ENCODE measurements around the gene TMEM131L. TPM values are rescaled to one million over a fixed set of nuclear protein-coding genes. Genes with fewer than 3 reads are reported as not detected.

Gene TMEM131L
- total RNA-seq, 1 experiment from 2014 or later, result 14.6 TPM

GRCh38 chr4:153582954-153583702 is 117.0 kb downstream of the TMEM131L start:
- DNase-seq, result no peak
- Histone ChIP-seq H3K27ac (ENCODE audit: insufficient read length, low read depth, low read length) (no peak overlapping the region), H2AK5ac (ENCODE audit: insufficient read length, low read length) (no peak overlapping the region), H3K9me3 (ENCODE audit: control insufficient read depth, low read depth, low read length) (no peaks in the 10 kb centered on the region), H3K23me2 (ENCODE audit: insufficient read length, low read depth, low read length, poor library complexity, severe bottlenecking) (no peaks in the 10 kb centered on the region), H2BK120ac (ENCODE audit: low read depth, low read length, poor library complexity, severe bottlenecking) (no peak overlapping the region), H2BK12ac (ENCODE audit: insufficient read length, low read depth, low read length) (no peak overlapping the region), H3K14ac (ENCODE audit: insufficient read depth, low read length) (no peak overlapping the region), H4K8ac (replicated peaks; ENCODE audit: insufficient read length, low read depth, low read length) (no peak overlapping the region), H3K27me3 (ENCODE audit: insufficient read depth, low read length) (no peaks in the 10 kb centered on the region), H2BK20ac (ENCODE audit: low read depth, low read length, poor library complexity, severe bottlenecking) (no peak overlapping the region), H4K5ac (ENCODE audit: insufficient read length, low read depth, low read length) (no peak overlapping the region), H3K79me2 (ENCODE audit: insufficient read depth, low read length) (no peaks in the 10 kb centered on the region), H4K91ac (ENCODE audit: insufficient read length, low read depth, low read length) (no peak overlapping the region), H3K9ac (ENCODE audit: extremely low read depth, insufficient read length, low read length) (no peak overlapping the region), H3K56ac (ENCODE audit: insufficient read length, low read depth, low read length) (no peak overlapping the region), H3K79me1 (ENCODE audit: insufficient read depth, low read depth, low read length, poor library complexity, severe bottlenecking) (no peaks in the 10 kb centered on the region), H3K4me2 (ENCODE audit: insufficient read depth, insufficient read length, low read length) (no peak overlapping the region), H2BK15ac (ENCODE audit: low read depth, low read length) (no peak overlapping the region), H3K23ac (ENCODE audit: insufficient read length, low read depth, low read length) (no peak overlapping the region), H2AFZ (ENCODE audit: low read length) (no peak overlapping the region), H3K18ac (ENCODE audit: insufficient read length, low read depth, low read length) (no peak overlapping the region), H4K20me1 (ENCODE audit: control insufficient read depth, insufficient read depth, insufficient read length) (no peaks in the 10 kb centered on the region), H2BK5ac (ENCODE audit: insufficient read length, low read length) (no peak overlapping the region), H3K4me1 (ENCODE audit: insufficient read depth, low read length) (no peaks in the 10 kb centered on the region), H3T11ph (ENCODE audit: low read length) (no peak overlapping the region), H3K4ac (ENCODE audit: low read depth, low read length) (no peak overlapping the region)
- Mint-ChIP-seq H3K27ac (no peak overlapping the region; a peak in 1 of 7 replicates), H3K27me3 (ENCODE audit: low read depth) (no peaks in the 10 kb centered on the region), H3K36me3 (ENCODE audit: insufficient read depth in 1 of 3, low read depth in 3 of 3) (peaks cover 2 to 4% (median 4%) of the 10 kb centered on the region in 3 experiments; a peak in 4 of 7 replicates), H3K9me3 (no peaks in the 10 kb centered on the region), H3K4me3 (no peak overlapping the region), H3K4me1 (peaks cover 8 to 14% of the 10 kb centered on the region in 2 experiments)
- TF ChIP-seq CTCF (conservative IDR thresholded peaks at IDR 0.05), result no peak
- no CpG with 5 or more reads among the region's 2 CpGs for WGBS (ENCODE audit: extremely low coverage, insufficient read length, low lambda C conversion rate)

Measured in H9 (cell line).